ENCODE results near the gene GNB1. TPM values are rescaled to one million over a fixed set of nuclear protein-coding genes. Genes with fewer than 3 reads are reported as not detected.

Gene GNB1
- total and polyA plus RNA-seq, 2 of the 4 experiments (the other 2 are of a cell fraction): 73.5 to 371 TPM

- no peak for TF ChIP-seq SMC3 (IDR thresholded peaks at IDR 0.05; ENCODE audit: low read depth, low read length)
Measured at GRCh38 chr1:1907098-1907736, 16.3 kb upstream of the GNB1 start (continued).

GRCh38 chr1:1906185-1907097 lies 15.6 kb upstream of the GNB1 start:
- peak; percentile 75 for DNase-seq
- Histone ChIP-seq H3K27ac (ENCODE audit: insufficient read depth, low read length) (peak overlapping the region; percentile 31; the same call in 1 of the 2 replicates), H3K14ac (replicated peaks; ENCODE audit: low read depth, low read length) (no peak overlapping the region), H3K9me1 (ENCODE audit: insufficient read depth, low read length) (peaks cover 2% of the 10 kb centered on the region; the same call in 1 of the 2 replicates), H2AK5ac (ENCODE audit: low read depth, low read length) (peak overlapping the region; percentile 43; the same call in 1 of the 2 replicates), H3K9ac (ENCODE audit: low read depth, low read length) (no peak overlapping the region), H2BK15ac (ENCODE audit: low read depth, low read length) (no peak overlapping the region; the same call in 2 of the 3 replicates), H3K79me1 (ENCODE audit: low read depth in 1 of 2, low read length in 2 of 2) (peaks cover 0 to 30% of the 10 kb centered on the region in 2 experiments; a peak in 2 of 4 replicates), H3K18ac (ENCODE audit: low read depth, low read length) (no peak overlapping the region), H4K20me1 (ENCODE audit: insufficient read depth, low read length) (peaks cover 6% of the 10 kb centered on the region; the same call in 1 of the 2 replicates), H2BK20ac (ENCODE audit: low read depth, low read length) (no peak overlapping the region), H2BK120ac (ENCODE audit: low read depth, low read length) (no peak overlapping the region), H3K27me3 (ENCODE audit: control insufficient read depth, insufficient read depth, low read length) (no peaks in the 10 kb centered on the region), H3K9me3 (ENCODE audit: control insufficient read depth, insufficient read depth, low read length) (peaks cover 3% of the 10 kb centered on the region; the same call in 1 of the 2 replicates), H4K8ac (ENCODE audit: low read depth in 2 of 2, low read length in 2 of 2) (no peak overlapping the region), H2AFZ (replicated peaks; ENCODE audit: low read length, poor library complexity) (peak overlapping the region; percentile 74), H3K36me3 (ENCODE audit: control insufficient read depth, insufficient read depth, low read length) (no peaks in the 10 kb centered on the region), H3K23ac (ENCODE audit: low read depth, low read length) (no peak overlapping the region; the same call in 1 of the 2 replicates), H4K5ac (ENCODE audit: low read depth, low read length) (no peak overlapping the region), H3K56ac (ENCODE audit: extremely low read depth, insufficient read depth, low read length) (no peak overlapping the region), H3K4me1 (ENCODE audit: control insufficient read depth, insufficient read depth, low read length) (peaks cover 4% of the 10 kb centered on the region), H3K4ac (ENCODE audit: low read depth, low read length) (0 out of 2 replicates have a peak overlapping the region, but pooled peaks have one; percentile 5), H4K91ac (ENCODE audit: insufficient read depth, low read depth, low read length) (no peak overlapping the region), H2AK9ac (replicated peaks; ENCODE audit: low read depth, low read length, poor library complexity) (peak overlapping the region; percentile 86), H3K4me2 (ENCODE audit: low read depth, low read length) (no peak overlapping the region), H3K4me3 (ENCODE audit: insufficient read depth, low read depth, low read length) (no peak overlapping the region), H2BK5ac (ENCODE audit: low read depth, low read length, poor library complexity, severe bottlenecking) (peak overlapping the region; percentile 2)
- intact Hi-C loops (cut with micrococcal nuclease): loop anchor here (1.0 to 10.0 kb wide), 3 partner anchors 118 to 332 kb away; partner anchors contain the start of gene SSU72
- in situ Hi-C loops (cut with MboI; ENCODE audit: low sequenced_read_pairs): loop anchor here (10.0 kb wide), 1 partner anchor 122 kb away; no protein-coding TSS in a partner anchor
- BruUV-seq (replicated peaks): no TSS peak
- CTCF ChIA-PET: interaction anchor here (0.5 to 1.5 kb wide), 10 partner anchors 11 to 397 kb away, joined by 3 to 8 read pairs (median 3); no protein-coding TSS in a partner anchor
- TF ChIP-seq RAD21 (IDR thresholded peaks at IDR 0.05; ENCODE audit: low read length) (peak; percentile 98), RFX5 (IDR thresholded peaks at IDR 0.05; ENCODE audit: low read depth, low read length) (no peak), RCOR1 (IDR thresholded peaks at IDR 0.05; ENCODE audit: insufficient replicate concordance, low read length) (no peak), MXI1 (IDR thresholded peaks at IDR 0.05; ENCODE audit: borderline replicate concordance, low read depth, low read length) (peak; percentile 66; the same call in 1 of the 2 replicates), BHLHE40 (IDR thresholded peaks at IDR 0.05; ENCODE audit: low read depth, low read length) (peak; percentile 31; the same call in 1 of the 2 replicates), SMC3 (IDR thresholded peaks at IDR 0.05; ENCODE audit: low read depth, low read length) (peak; percentile 85), POLR2A (IDR thresholded peaks at IDR 0.05; ENCODE audit: low read depth, low read length) (no peak), CTCF (conservative IDR thresholded peaks at IDR 0.05; ENCODE audit: low read depth, low read length) (peak; percentile 95), CEBPB (IDR thresholded peaks at IDR 0.05; ENCODE audit: low read depth, low read length) (no peak), MAFK (IDR thresholded peaks at IDR 0.05; ENCODE audit: low read depth, low read length) (no peak), MAZ (IDR thresholded peaks at IDR 0.05; ENCODE audit: borderline replicate concordance, low read depth, low read length) (peak; percentile 34; the same call in 1 of the 2 replicates), NFE2L2 (IDR thresholded peaks at IDR 0.05; ENCODE audit: low read depth, low read length) (no peak)
- 9% methylated on average over 6 of the region's 15 CpGs; no CpG with 5 or more reads in 1 of the 2 experiments for WGBS, 2 experiments (ENCODE audit: extremely low coverage in 2 of 2, insufficient read length in 1 of 2)
- dilution Hi-C loops (cut with HindIII; ENCODE audit: low sequenced_read_pairs, unreplicated experiment): no loop called here
- POLR2A ChIA-PET (ENCODE audit: unreplicated experiment): no interaction called here
- peak; percentile 62 for ATAC-seq (ENCODE audit: low read depth)

Measured in IMR-90 (cell line).